Activated gamma-delta T cell (primary cell): ENCODE results near the gene ALOX12.
A peak's percentile ranks its signal among the peaks of the same experiment; 100 is the strongest.

Experiments
- DNase-seq: peaks from one replicate; lab custom pipeline; 2025; lab: John Stamatoyannopoulos, UW

Gene ALOX12

GRCh38 chr17:7001318-7001961 lies 5.6 kb downstream of the ALOX12 start:
- DNase-seq: no peak

DNA sequence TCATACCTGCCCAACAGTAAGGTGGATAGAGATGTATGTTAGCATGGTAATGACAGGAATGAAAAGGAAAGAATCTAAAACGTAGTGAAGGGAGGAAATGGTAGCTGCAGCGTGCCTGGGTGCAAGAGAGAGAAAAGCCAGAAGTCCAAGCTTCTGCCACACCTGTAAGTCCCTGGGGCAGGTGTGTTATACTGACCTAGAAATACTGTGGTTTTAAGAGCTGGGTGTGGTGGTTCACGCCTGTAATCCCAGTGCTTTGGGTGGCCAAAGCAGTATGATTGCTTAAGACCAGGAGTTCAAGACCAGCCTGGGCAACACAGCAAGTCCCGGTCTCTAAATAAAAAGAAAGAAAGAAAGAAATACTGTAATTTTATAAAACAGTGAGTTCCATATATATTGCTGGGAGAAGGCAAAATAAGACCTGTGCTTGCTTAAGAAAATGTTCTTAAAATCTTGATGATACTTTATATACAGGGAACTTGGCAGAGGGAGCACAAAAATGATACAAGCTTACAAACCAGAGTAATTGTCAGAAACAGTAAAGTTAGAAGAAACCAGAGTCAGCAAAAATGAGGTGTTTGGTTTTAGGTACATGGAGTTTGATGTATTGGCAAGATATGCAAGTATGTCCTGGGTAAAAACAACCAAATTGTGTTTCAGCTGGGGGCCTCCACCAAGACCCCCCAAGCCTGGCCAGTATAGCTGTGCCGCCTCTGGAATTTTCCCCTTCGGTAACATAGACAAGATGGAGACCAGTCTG lies 6.6 kb downstream of the ALOX12 start:
- no peak for DNase-seq

DNA sequence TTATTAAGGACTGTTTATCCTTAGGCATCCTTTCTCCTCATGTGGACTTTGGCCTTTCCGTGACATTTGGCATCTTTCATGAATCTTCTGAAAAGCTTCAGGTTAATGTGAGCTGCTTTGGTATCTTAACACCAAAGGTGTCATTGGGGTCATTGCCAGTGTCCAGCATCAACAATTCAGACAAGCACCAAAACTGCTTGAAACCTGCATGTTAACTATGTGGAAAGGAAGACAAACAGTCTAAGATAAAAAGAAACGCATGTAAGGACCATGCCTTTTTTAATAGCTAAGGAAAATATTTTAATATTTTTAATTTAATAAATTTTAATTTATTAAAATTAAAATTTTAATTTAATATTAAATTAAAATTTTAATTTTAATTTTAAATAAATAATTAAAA lies 7.9 kb downstream of the ALOX12 start:
- no peak for DNase-seq

DNA sequence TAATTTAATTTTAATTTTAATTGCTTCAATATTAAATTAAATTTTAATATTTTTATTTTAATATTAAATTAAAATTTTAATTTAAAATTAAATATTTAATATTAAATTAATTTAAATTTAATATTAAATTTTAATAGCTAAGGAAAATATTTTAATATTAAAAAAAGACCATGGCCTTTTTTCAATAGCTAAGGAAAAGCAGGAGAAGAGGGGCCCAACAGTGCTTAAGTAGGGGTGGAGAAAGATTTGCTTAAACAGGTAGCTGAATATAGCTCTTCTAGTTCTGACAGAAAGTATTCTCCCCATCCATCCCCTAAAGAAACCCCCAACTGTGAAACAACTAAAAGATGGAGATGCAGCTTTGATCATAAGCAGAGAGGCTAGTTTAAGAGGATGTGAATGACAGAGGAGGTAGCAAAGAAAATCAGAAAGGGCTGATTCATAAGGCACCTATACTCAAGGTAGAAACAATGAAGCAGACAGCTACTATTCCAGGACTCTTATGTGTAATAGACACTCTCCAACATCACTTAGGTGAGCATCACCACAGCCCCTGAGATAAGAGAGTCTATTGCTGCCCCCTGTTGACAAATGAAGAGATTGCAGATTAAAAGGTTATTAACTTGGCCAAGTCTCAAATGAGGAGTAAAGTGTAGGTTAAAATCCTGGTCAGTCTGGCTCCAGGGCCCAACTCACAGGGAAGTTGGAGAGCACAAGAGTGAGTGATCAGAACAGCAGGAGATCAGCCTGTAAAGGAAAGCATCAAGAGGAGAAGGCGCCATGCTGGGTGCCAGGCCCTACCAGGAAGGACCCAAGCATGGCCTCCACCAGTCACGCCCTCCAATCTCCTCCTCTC lies 8.8 kb downstream of the ALOX12 start:
- no peak for DNase-seq

- no peak for DNase-seq
Measured at GRCh38 chr17:7005716-7006115, 9.9 kb downstream of the ALOX12 start.

- no peak for DNase-seq
Measured at GRCh38 chr17:7007143-7007542, 11.3 kb downstream of the ALOX12 start.

GRCh38 chr17:7010523-7010922 lies 14.7 kb downstream of the ALOX12 start:
- no peak for DNase-seq

DNA sequence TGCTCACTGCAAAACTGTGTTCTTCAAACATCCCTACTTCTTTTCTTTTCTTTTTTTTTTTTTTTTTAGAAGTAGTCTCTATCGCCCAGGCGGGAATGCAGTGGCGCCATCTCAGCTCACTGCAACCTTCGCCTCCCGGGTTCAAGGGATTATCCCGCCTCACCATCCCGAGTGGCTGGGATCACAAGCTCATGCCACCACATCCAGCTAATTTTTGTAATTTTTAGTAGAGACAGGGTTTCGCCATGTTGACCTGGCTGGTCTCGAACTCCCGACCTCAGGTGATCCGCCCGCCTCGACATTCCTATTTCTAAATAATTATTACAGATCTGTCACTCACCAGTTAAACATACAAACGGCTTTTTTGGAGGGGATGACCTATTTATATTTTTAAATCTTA lies 15.6 kb downstream of the ALOX12 start:
- DNase-seq: no peak

DNA sequence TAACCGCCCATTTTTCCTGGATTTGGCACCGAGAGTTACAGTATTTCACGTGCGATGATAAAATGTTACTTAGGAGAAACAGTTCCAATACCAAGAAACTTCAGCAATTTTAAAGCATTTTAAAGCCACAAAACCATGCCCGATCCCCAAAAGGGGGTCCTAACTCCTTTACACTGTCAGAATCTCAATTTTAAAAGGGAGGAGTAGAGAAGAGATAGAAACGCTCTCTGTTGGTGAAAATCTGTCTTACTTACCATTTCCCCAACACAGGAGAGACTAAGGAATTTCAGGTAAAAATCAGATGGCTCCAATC lies 16.0 kb downstream of the ALOX12 start:
- no peak for DNase-seq

DNA sequence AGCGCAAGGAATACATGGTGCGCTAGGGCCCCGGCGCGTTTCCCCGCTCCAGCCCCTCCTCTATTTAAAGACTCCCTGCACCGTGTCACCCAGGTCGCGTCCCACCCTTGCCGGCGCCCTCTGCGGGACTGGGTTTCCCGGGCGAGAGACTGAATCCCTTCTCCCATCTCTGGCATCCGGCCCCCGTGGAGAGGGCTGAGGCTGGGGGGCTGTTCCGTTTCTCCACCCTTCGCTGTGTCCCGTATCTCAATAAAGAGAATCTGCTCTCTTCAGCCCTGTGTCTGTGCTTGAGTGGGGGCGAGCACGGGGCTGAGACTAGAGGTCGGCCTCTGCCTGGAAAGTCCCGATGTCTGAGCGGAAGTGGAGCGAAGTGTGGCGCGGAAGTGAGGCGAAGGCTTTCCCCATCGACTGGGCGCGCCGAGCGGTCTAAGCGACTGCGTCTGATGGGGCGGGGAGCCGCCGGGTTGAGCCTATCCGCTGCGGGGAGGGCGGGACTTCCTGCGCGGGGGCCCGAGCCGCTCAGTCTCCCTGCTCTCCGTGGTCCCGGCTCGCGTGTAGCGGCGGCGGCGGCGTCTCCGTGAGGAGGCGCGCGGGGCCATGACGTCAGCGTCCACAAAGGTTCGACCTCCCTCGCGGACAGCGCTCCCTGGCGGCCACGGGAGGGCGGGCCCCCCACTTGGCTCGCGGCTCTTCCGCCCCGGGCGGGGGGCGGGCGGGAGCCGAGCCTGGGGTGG lies 18.6 kb downstream of the ALOX12 start:
- peak; percentile 97 for DNase-seq

GRCh38 chr17:7014995-7015958 lies 19.4 kb downstream of the ALOX12 start:
- DNase-seq: peak; percentile 52

DNA sequence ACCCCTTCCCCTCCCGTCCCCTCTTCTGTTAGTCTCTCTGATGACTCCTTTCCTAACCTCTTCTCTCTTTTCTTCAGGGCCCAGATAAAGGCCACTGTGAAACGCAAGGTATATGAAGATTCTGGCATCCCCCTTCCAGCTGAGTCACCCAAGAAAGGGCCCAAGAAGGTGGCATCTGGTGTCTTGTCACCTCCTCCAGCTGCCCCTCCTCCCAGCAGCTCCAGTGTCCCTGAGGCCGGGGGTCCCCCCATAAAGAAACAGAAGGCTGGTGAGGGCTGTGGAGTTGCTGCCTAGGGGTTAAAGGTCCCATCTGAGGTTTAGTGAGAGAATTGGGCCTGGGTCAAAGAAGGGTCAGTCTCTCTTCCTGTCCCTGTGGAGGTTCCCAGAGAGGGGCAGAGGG lies 20.6 kb downstream of the ALOX12 start:
- DNase-seq: no peak

DNA sequence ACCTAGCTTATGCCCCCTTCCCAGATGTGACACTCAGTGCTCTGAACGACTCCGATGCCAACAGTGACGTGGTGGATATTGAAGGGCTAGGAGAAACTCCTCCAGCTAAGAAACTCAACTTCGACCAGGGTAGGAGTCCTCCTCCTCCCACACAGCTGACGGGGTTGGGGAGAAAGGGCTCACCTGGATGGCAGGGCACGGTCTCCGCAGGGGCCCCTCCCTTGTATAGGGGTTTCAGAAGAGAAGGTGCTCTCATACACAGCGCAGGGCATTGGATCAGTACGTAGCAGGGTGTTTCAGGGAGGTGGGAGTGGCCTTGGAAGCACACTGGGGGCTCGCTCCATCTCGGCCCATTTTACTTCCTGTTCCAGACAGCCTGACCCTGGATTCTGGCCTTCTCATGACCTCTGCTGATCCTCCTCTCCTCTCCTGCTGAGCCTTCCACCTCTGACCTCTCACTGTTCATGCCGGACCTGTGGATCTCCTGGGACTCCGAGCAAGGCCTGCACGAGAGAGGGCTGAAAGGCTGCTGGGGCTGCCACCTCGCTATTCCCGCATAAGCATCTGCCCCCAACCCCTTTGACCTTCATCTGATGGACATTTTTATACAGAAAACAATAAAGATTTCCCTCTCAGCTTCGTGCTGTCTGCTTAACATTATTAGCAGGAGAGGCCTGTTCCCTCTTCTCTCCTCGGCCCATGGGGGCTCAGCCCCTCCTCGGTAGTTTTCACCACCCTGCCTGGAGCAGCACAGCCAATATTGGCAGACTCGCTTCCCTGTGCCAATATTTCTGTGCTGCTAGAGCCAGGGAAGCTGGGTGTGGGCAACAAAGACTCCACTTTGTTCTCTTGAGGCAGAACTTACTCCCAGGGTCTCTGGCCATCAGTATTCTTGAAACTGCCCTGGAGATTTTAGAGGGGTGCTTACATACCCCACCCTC lies 21.3 kb downstream of the ALOX12 start:
- DNase-seq: no peak

GRCh38 chr17:7017827-7018200 lies 22.0 kb downstream of the ALOX12 start:
- DNase-seq: no peak

DNA sequence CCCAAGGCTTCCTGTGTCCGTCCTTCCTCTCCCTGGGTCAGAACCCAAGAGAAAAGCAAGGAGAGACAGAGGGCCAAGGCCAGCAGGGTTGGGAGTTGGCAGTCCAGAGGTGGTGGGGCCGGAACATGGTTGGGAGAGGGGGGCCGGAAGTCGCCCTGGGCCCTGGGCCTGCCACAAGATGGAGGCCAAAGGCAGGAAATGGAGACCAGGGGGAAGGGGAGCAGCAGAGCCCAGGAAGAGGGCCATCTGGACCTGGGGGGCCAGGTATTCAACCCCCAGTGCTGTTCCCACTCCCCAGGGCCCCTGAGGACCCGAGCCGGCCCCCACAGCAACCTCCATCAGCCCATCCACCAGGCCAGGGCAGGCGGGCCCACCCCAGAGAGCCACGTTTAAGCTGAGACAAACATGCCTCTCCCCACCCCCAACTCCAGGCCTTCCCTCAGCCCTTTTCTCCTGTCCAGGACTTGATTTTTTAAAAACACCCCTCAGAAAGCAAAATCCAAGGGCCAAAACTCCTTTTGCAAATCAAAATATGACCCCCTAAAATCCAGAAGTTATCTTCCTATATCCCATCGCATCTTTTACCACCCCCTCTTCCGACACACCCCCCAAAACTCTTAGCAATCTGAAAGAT lies 22.6 kb downstream of the ALOX12 start:
- no peak for DNase-seq

- no peak for DNase-seq
Measured at GRCh38 chr17:7019367-7019766, 23.5 kb downstream of the ALOX12 start.

- DNase-seq: no peak
Measured at GRCh38 chr17:7019839-7020519, 24.1 kb downstream of the ALOX12 start.

- DNase-seq: no peak
Measured at GRCh38 chr17:7020894-7021664, 25.2 kb downstream of the ALOX12 start.
